Breast epithelium (tissue), 4 donors: Measurements from ENCODE around the gene WDR86. TPM values are rescaled to one million over a fixed set of nuclear protein-coding genes. Genes with fewer than 3 reads are reported as not detected.

Experiments used
- DNase-seq, 2 donors: peaks; one replicate each; pipeline ENCODE4 v3.0.0-alpha.2; 2019; ENCODE audit warnings: low spot score in 2 of 2
- H3K27ac ChIP-seq, 2 donors: fragments of 200-600 bp; sonication (generic) in 1 of 2; one replicate each; pipeline ENCODE4 v1.5.1; 2016 to 2019; ENCODE audit warnings: mild to moderate bottlenecking in 1 of 2
- H3K27me3 ChIP-seq, 2 donors: fragments of 200-600 bp; sonication (generic) in 1 of 2; one replicate each; pipeline versions ENCODE4 v1.5.1 to v1.6.0; 2017 to 2019; ENCODE audit warnings: control low read depth in 1 of 2, mild to moderate bottlenecking in 1 of 2
- H3K36me3 ChIP-seq: fragments of 200-600 bp; one replicate; pipeline ENCODE4 v1.5.1; 2019
- H3K4me1 ChIP-seq, 2 donors: fragments of 200-600 bp; sonication (generic); one replicate each; pipeline ENCODE4 v1.5.1; 2016 to 2019; ENCODE audit warnings: control low read depth in 1 of 2
- H3K4me3 ChIP-seq, 3 donors: fragments of 200-600 bp; sonication (generic); 1 replicate in 2 of 3; 2 replicates in 1 of 3; pipeline ENCODE4 v1.5.1; 2016 to 2019; ENCODE audit warnings: mild to moderate bottlenecking in 3 of 3, moderate library complexity in 2 of 3
- H3K9me3 ChIP-seq, 2 donors: fragments of 200-600 bp; sonication (generic) in 1 of 2; one replicate each; pipeline ENCODE4 v1.5.1; 2016 to 2019; ENCODE audit warnings: control low read depth in 1 of 2
- POLR2A ChIP-seq: fragments of 450-650 bp; IDR thresholded peaks from one replicate; pipeline ENCODE4 v1.6.1; 2016; ENCODE audit warnings: antibody characterized with exemption, mild to moderate bottlenecking, moderate library complexity
- POLR2AphosphoS5 ChIP-seq, 3 donors: sonication (generic); formaldehyde crosslinking; IDR thresholded peaks; one replicate each; pipeline ENCODE4 v1.6.1; 2017; ENCODE audit warnings: antibody characterized with exemption in 3 of 3
- intact Hi-C: fragments of 100-400 bp; cut with DNase I; formaldehyde crosslinking; loops from one replicate; pipeline ENCODE4 v1.15.1; 2023; ENCODE audit warnings: low total_unique reads
- total RNA-seq, 3 donors: library from RNA; depleted of rRNA; stranded (reverse); fragments of >200 nt; gene quantifications; one replicate each; pipeline ENCODE4 v1.1.0, GENCODE V29; 2016
- TF ChIP-seq, protein P1 (sequence below), 3 donors: fragments of 450-650 bp; IDR thresholded peaks; one replicate each; pipeline ENCODE4 v1.5.1; 2016 to 2017; ENCODE audit warnings: antibody characterized with exemption in 3 of 3, mild to moderate bottlenecking in 3 of 3, moderate library complexity in 3 of 3

Gene WDR86
- total RNA-seq, 3 donors from 2014 or later = 15.5 to 61.5 (median 57.0) TPM

DNA sequence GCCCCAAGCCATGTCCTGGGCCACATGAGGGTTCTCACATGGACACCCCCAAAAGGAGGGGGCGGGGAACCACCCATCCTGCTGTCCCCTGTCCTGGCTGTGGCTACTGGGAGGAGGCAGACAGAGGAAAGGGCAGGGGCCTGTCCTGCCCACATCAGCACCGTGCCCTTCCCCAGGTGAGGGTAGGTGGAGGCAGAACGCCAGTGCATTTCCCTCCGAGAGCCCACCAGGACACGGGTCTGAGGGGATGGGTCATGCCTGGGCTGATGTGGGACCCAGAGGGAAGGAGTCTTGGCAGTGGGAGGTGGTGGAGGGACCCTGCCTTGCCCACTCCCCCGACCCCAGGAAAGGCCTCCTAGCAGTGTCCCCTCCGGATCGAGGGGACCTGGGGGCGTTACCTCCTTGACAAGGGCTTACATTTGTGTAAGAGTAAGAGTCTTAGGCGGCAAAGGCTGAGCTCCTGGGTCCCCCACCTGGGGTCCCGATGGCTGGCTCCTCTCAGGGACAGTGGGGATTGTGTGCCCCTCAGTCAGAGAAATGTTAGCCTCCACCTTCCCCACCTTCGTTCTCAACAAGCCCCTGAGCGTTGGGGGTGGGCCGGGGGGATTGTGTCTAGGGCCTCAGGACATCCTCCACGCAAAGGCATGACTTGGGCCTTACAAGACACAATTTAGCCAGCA lies 24.0 kb upstream of the WDR86 start:
- DNase-seq = no peak
- H3K27ac ChIP-seq = peak overlapping the region; percentile 6 to 88
- intact Hi-C loops = no loop called here
- peaks cover 7 to 16% of the 10 kb centered on the region in 2 donors for H3K4me1 ChIP-seq
- H3K36me3 ChIP-seq = no peaks in the 10 kb centered on the region
- H3K9me3 ChIP-seq = no peaks in the 10 kb centered on the region
- H3K27me3 ChIP-seq = no peaks in the 10 kb centered on the region
- no peak overlapping the region for H3K4me3 ChIP-seq
- TF ChIP-seq POLR2AphosphoS5 (IDR thresholded peaks at IDR 0.05) (no peak), POLR2A (no peak)
- TF ChIP-seq, protein P1, sequence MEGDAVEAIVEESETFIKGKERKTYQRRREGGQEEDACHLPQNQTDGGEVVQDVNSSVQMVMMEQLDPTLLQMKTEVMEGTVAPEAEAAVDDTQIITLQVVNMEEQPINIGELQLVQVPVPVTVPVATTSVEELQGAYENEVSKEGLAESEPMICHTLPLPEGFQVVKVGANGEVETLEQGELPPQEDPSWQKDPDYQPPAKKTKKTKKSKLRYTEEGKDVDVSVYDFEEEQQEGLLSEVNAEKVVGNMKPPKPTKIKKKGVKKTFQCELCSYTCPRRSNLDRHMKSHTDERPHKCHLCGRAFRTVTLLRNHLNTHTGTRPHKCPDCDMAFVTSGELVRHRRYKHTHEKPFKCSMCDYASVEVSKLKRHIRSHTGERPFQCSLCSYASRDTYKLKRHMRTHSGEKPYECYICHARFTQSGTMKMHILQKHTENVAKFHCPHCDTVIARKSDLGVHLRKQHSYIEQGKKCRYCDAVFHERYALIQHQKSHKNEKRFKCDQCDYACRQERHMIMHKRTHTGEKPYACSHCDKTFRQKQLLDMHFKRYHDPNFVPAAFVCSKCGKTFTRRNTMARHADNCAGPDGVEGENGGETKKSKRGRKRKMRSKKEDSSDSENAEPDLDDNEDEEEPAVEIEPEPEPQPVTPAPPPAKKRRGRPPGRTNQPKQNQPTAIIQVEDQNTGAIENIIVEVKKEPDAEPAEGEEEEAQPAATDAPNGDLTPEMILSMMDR (IDR thresholded peaks at IDR 0.05) = no peak

DNA sequence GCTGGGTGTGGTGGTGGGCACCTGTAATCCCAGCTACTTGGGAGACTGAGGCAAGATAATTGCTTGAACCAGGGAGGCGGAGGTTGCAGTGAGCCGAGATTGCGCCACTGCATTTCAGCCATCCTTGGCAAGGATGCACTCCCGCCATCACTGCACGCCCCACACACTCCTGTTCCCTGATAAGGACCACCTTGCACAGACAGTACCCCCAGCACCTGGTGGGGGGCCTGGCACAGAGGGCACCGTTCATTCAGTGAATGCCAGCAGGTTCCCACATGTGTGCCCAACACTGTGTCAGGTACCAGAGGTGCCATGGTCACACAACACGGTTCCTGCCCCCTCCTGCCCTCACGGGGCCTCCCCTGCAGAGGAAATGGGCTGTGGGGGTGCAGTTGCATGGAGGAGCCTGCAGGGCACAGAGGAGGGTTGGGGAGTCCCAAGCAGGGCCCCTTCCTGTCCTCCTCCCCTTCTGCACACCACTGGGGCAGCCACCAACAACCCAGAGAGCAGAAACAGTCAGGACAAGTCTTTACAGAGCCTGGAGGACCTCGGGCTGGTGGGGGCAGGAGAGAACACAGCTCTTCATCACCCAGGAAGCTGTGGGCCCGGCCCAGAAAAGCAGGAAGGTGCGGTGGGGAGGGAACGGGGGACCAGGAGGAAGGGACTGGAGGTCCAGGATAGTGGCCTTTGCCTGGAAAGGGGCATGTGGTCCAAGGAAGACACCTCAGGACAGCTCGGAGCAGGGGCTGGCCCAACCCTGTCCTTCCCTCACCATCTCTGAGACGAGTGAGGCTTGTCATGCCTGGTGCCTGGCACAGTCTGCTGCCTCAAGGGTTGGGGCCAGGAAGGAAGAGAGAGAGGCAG lies 23.1 kb upstream of the WDR86 start:
- no peak overlapping the region for H3K4me3 ChIP-seq
- H3K27ac ChIP-seq = peak overlapping the region; percentile 6 to 88
- no peak for TF ChIP-seq POLR2AphosphoS5 (IDR thresholded peaks at IDR 0.05)
- intact Hi-C loops = no loop called here
- no peaks in the 10 kb centered on the region for H3K9me3 ChIP-seq
- peaks cover 13 to 17% of the 10 kb centered on the region in 2 donors for H3K4me1 ChIP-seq
- H3K27me3 ChIP-seq = no peaks in the 10 kb centered on the region
- DNase-seq = no peak
- no peaks in the 10 kb centered on the region for H3K36me3 ChIP-seq

DNA sequence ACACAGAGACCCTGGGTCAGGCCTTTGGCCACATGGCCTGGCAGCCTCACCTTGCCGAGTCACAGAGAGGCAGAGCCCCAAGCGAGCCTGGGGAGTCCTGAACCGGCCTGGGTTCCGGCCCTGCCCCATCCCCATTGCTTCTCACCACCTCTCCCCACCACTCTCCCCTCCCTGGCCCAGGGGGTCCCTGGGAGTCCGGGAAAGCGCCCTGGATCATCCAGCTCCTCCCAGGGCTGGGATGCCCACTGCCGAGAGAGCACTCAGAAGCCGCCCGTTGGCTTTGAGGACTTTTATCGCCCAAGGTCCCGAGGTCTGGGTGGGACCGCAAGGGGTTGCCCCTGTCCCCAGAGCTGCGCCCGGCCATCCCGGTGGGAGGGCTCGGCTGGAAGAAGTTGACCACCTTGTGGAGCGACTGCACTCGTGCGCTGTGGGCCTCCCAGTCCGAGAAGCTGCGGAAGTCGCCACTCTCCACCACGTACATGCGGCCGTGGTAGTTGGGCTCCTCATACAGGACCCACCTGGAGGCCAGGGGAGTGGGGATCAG lies 22.0 kb upstream of the WDR86 start:
- no peaks in the 10 kb centered on the region for H3K36me3 ChIP-seq
- no peaks in the 10 kb centered on the region for H3K9me3 ChIP-seq
- H3K27ac ChIP-seq = peak overlapping the region; percentile 90 to 96
- no peak overlapping the region for H3K4me3 ChIP-seq
- H3K4me1 ChIP-seq = peaks cover 24% of the 10 kb centered on the region in 2 donors
- no peaks in the 10 kb centered on the region for H3K27me3 ChIP-seq
- DNase-seq = no peak
- TF ChIP-seq, protein P1 (IDR thresholded peaks at IDR 0.05) = no peak
- TF ChIP-seq POLR2A = no peak
- intact Hi-C loops = no loop called here

DNA sequence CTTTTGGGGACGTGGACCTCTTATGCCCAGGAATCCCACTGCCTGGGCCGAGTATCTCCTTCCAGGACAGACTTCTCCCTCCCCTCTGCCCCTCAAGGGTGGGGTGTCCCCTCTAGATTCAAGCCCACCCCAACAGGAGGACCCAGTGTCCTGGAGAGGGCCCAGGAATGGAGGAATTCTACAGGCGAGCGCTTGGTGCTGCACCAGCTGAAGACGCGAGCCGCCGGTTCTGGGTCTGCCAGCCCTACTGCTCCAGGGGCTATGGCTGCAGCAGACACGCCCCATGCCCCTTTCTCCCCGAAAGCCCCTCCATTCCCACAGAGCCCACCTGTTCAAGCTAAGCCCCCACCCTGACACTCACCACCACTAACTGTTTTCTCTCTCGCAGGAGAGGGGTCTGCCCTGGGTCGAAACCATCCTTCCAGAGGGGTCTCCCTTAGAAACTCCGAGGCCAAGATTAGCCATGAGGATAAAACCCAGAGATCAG lies 21.5 kb upstream of the WDR86 start:
- Histone ChIP-seq H3K36me3 (no peaks in the 10 kb centered on the region), H3K9me3 (no peaks in the 10 kb centered on the region), H3K4me1 (peaks cover 24 to 25% of the 10 kb centered on the region in 2 donors), H3K27ac (peak overlapping the region; percentile 90 to 96), H3K4me3 (no peak overlapping the region), H3K27me3 (no peaks in the 10 kb centered on the region)
- TF ChIP-seq POLR2A = no peak
- no peak for TF ChIP-seq POLR2AphosphoS5 (IDR thresholded peaks at IDR 0.05)
- TF ChIP-seq, protein P1 (IDR thresholded peaks at IDR 0.05) = no peak
- no peak for DNase-seq
- intact Hi-C loops = no loop called here

DNA sequence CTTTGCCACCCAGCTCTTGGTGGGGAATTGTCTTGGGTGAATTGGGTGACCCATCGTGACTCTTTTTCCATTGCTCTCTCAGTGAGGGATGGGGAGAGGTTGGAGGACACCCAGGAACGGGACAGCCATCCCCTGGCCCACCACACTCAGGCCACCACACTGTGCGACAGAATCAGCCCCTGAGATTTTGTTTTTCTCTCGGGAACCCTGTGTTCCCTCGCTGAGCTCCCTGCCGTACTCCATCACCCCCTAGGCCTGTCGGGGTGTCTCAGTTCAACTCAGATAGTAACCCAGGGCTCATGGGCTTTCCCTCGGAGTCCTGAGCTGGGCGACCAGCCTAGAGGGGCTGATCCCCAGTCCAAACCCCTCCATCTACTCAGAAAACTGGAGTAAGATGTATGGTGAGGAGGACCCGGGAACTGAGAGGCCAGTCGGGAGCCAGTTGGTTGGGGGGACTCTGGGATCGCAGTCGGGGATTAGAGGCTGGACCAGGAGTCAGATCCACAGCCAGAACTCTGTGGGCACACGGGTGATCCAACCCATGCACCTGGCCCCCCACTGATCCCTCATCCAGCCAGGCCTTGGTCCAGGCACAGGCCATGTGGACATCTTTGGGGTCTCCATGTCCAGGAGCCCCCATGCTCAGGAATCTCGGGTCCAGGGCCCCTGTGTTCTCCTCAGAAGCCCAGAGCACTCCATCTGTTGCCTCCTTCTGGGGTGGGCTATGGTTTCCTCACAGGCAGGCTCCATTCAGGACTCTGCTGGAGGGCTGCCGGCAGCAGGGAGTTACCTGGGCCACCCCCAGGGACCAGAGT lies 20.8 kb upstream of the WDR86 start:
- DNase-seq = no peak
- Histone ChIP-seq H3K27me3 (no peaks in the 10 kb centered on the region), H3K4me1 (peaks cover 24 to 25% of the 10 kb centered on the region in 2 donors), H3K27ac (peak overlapping the region; percentile 90 to 96), H3K4me3 (no peak overlapping the region), H3K9me3 (no peaks in the 10 kb centered on the region), H3K36me3 (no peaks in the 10 kb centered on the region)
- intact Hi-C loops = no loop called here
- TF ChIP-seq POLR2A (no peak), POLR2AphosphoS5 (IDR thresholded peaks at IDR 0.05) (no peak)
- TF ChIP-seq, protein P1 (IDR thresholded peaks at IDR 0.05) = no peak
